Fibroblast of villous mesenchyme (primary cell): Measurements from ENCODE around the gene DBF4B. TPM values are rescaled to one million over a fixed set of nuclear protein-coding genes. Genes with fewer than 3 reads are reported as not detected.
A peak's percentile ranks its signal among the peaks of the same experiment; 100 is the strongest.

Experiments used
- DNase-seq: peaks from one replicate; pipeline ENCODE4 v3.0.0-alpha.2; 2010; ENCODE audit warnings: low read depth
- H3K4me3 ChIP-seq: 2 replicates; pipeline ENCODE4 v1.5.1; 2011; ENCODE audit warnings: low read depth, mild to moderate bottlenecking, low read length
- CTCF ChIP-seq: IDR thresholded peaks from 2 replicates; pipeline ENCODE4 v1.5.1; 2012; ENCODE audit warnings: low read depth, mild to moderate bottlenecking, low read length; ENCODE audit not compliant: insufficient read depth
- small RNA-seq: library from RNA; depleted of rRNA; stranded (forward); fragments of <200 nt; gene quantifications from one replicate; pipeline ENCODE3, GENCODE V24; 2012
- total RNA-seq: library from RNA; depleted of rRNA; stranded (reverse); fragments of >200 nt; gene quantifications from 2 replicates; pipeline ENCODE4 v1.2.3, GENCODE V29; 2012

The DBF4B gene
- total RNA-seq, 1 donor: 7.8 TPM

GRCh38 chr17:44794851-44795413, 86.5 kb downstream of the DBF4B start:
- DNase-seq: peak; percentile 82
- no peak overlapping the region for H3K4me3 ChIP-seq
- TF ChIP-seq CTCF: no peak

- no peak overlapping the region for H3K4me3 ChIP-seq
- no peak for DNase-seq
- TF ChIP-seq CTCF: no peak
Observed at GRCh38 chr17:44795421-44795820, 87.0 kb downstream of the DBF4B start.

DNA sequence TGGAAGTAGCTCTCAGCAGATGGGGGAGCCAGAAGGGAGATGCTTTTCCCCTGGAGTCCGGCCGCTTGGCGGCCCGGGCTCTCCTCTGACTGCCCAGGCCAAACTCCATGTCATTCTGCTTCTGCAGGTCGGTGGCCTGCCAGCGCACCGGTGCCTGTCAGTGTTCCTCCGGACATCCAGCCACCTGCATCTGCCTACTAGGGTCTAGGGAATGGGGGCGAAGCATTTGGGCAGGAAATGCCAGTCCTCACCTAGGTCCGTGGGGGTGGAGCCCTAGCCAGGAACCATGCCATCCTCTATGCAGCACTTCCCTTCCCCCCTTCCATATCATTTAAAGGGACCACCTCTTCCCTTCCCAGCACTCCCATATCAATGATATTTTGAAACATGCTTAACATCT, 87.5 kb downstream of the DBF4B start:
- DNase-seq: no peak
- no peak for TF ChIP-seq CTCF
- no peak overlapping the region for H3K4me3 ChIP-seq

GRCh38 chr17:44796731-44797130, 88.3 kb downstream of the DBF4B start:
- no peak for TF ChIP-seq CTCF
- no peak overlapping the region for H3K4me3 ChIP-seq
- no peak for DNase-seq

- TF ChIP-seq CTCF: no peak
- H3K4me3 ChIP-seq: no peak overlapping the region
- peak; percentile 67 for DNase-seq
Observed at GRCh38 chr17:44797802-44798201, 89.3 kb downstream of the DBF4B start.

DNA sequence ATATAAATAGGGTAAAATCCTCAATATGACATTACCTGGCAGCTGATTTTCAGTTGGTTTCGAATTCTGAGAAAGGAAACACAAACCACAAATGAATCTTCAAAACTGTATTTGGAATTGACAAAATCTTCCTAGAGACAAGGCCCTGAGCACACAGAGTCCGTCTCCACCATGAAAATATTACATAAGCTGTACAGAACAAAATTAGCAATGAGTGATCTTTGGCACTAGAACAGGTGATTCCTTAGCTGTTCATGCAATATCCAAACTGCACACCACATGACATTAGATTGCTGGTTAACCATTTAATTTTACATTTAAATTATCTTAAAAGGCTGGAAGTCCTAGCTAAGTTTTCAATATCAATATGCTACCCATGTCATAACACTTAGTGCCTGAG, 89.9 kb downstream of the DBF4B start:
- no peak for TF ChIP-seq CTCF
- H3K4me3 ChIP-seq: no peak overlapping the region
- DNase-seq: no peak

Small RNA genes within 50 kb of the gene (small RNA-seq; reads per million reads assigned to genes)
- not detected for gene RN7SL819P

Other genes with a start within 250 kb of the DBF4B start
- 23.8 and 31.1 TPM in 2 replicates for gene GPATCH8, start 205.3 kb upstream of the DBF4B start, total RNA-seq
- gene FZD2, start 151.2 kb upstream of the DBF4B start, total RNA-seq: 35.4 and 36.3 TPM in 2 replicates
- gene MEIOC, start 52.2 kb upstream of the DBF4B start, total RNA-seq: under 0.01 and 0.43 TPM in 2 replicates
- gene CCDC43, start 18.9 kb upstream of the DBF4B start, total RNA-seq: 32.5 and 52.2 TPM in 2 replicates
- gene ADAM11, start 50.3 kb downstream of the DBF4B start, total RNA-seq: 0.32 and 0.43 TPM in 2 replicates
- 30.2 and 40.6 TPM in 2 replicates for gene GJC1, start 121.6 kb downstream of the DBF4B start, total RNA-seq
- not detected in 2 replicates for gene HIGD1B, start 139.2 kb downstream of the DBF4B start, total RNA-seq
- 75.6 and 83.8 TPM in 2 replicates for gene EFTUD2, start 190.8 kb downstream of the DBF4B start, total RNA-seq
- gene GFAP, start 206.8 kb downstream of the DBF4B start, total RNA-seq: 0.86 and 1.9 TPM in 2 replicates
- gene KIF18B, start 239.1 kb downstream of the DBF4B start, total RNA-seq: 3.9 and 5.2 TPM in 2 replicates